Neuronal stem cell (in vitro differentiated cells): ENCODE measurements around the gene NCOR2.

Source experiments
- DNase-seq: peaks from one replicate; pipeline ENCODE4 v3.0.0-alpha.2; 2013; ENCODE audit warnings: low spot score
- H2AFZ ChIP-seq: one replicate; pipeline ENCODE4 v1.6.1; 2013; ENCODE audit warnings: mild to moderate bottlenecking, low read length, inconsistent platforms
- H2AK5ac ChIP-seq: 2 replicates; pipeline ENCODE4 v1.6.1; 2013; ENCODE audit warnings: low read depth, mild to moderate bottlenecking, inconsistent platforms, low read length, moderate library complexity, mixed read lengths
- H2BK120ac ChIP-seq: 2 replicates; pipeline ENCODE4 v1.6.1; 2013; ENCODE audit warnings: low read depth, mild to moderate bottlenecking, inconsistent platforms, low read length, moderate library complexity, mixed read lengths
- H2BK12ac ChIP-seq: one replicate; pipeline ENCODE4 v1.6.1; 2013; ENCODE audit warnings: low read length, inconsistent platforms
- H2BK15ac ChIP-seq: 2 replicates; pipeline ENCODE4 v1.6.1; 2013; ENCODE audit warnings: mild to moderate bottlenecking, low read length, inconsistent platforms, mixed read lengths
- H2BK5ac ChIP-seq: one replicate; pipeline ENCODE4 v1.6.1; 2013; ENCODE audit warnings: inconsistent platforms, mild to moderate bottlenecking, low read length, moderate library complexity
- H3K14ac ChIP-seq: one replicate; pipeline ENCODE4 v1.6.1; 2013; ENCODE audit warnings: low read length, inconsistent platforms
- H3K18ac ChIP-seq: 2 replicates; pipeline ENCODE4 v1.6.1; 2013; ENCODE audit warnings: low read length, inconsistent platforms
- H3K23ac ChIP-seq: 2 replicates; pipeline ENCODE4 v1.6.1; 2013; ENCODE audit warnings: low read depth, mild to moderate bottlenecking, mixed read lengths, low read length, inconsistent platforms; ENCODE audit not compliant: poor library complexity
- H3K27ac ChIP-seq: replicated peaks from 3 replicates; pipeline ENCODE4 v1.5.1; 2013; ENCODE audit warnings: low read length, inconsistent platforms
- H3K27me3 ChIP-seq, 3 experiments: 2 replicates each; pipeline ENCODE4 v1.6.1; 2013; ENCODE audit warnings: low read length in 3 of 3, mild to moderate bottlenecking in 2 of 3, inconsistent platforms in 1 of 3, low read depth in 1 of 3, mixed read lengths in 1 of 3, moderate library complexity in 1 of 3; ENCODE audit not compliant: control insufficient read depth in 3 of 3, insufficient read depth in 3 of 3
- H3K36me3 ChIP-seq, 2 donors: replicated peaks in 1 of 2; 2 replicates each; pipeline ENCODE4 v1.6.1; 2013; ENCODE audit warnings: low read length in 2 of 2; ENCODE audit not compliant: control insufficient read depth in 2 of 2, insufficient read depth in 2 of 2
- H3K4ac ChIP-seq: 2 replicates; pipeline ENCODE4 v1.6.1; 2013; ENCODE audit warnings: inconsistent platforms, mild to moderate bottlenecking, low read length, moderate library complexity
- H3K4me1 ChIP-seq, 2 donors: 1 replicate in 1 of 2; 2 replicates in 1 of 2; pipeline ENCODE4 v1.6.1; 2013; ENCODE audit warnings: low read length in 2 of 2, low read depth in 1 of 2; ENCODE audit not compliant: control insufficient read depth in 2 of 2, insufficient read depth in 1 of 2
- H3K4me2 ChIP-seq: one replicate; pipeline ENCODE4 v1.6.1; 2013; ENCODE audit warnings: mild to moderate bottlenecking, low read length, inconsistent platforms; ENCODE audit not compliant: insufficient read depth, poor library complexity, severe bottlenecking
- H3K4me3 ChIP-seq, 2 donors: 2 replicates each; pipeline ENCODE4 v1.5.1; 2013; ENCODE audit warnings: low read length in 2 of 2, mild to moderate bottlenecking in 2 of 2, inconsistent platforms in 1 of 2, moderate library complexity in 1 of 2
- H3K79me1 ChIP-seq: one replicate; pipeline ENCODE4 v1.6.1; 2013; ENCODE audit warnings: low read depth, mild to moderate bottlenecking, inconsistent platforms, low read length, moderate library complexity
- H3K9ac ChIP-seq: one replicate; pipeline ENCODE4 v1.6.1; 2013; ENCODE audit warnings: mild to moderate bottlenecking, low read depth, low read length, inconsistent platforms; ENCODE audit not compliant: poor library complexity
- H3K9me3 ChIP-seq, 2 donors: replicated peaks in 1 of 2; 2 replicates each; pipeline versions ENCODE3 to v1.6.1; 2013; ENCODE audit warnings: low read length in 2 of 2, mild to moderate bottlenecking in 2 of 2, inconsistent platforms in 1 of 2, low read depth in 1 of 2, mixed read lengths in 1 of 2, moderate library complexity in 1 of 2; ENCODE audit not compliant: control insufficient read depth in 2 of 2, insufficient read depth in 1 of 2
- H4K8ac ChIP-seq: one replicate; pipeline ENCODE4 v1.6.1; 2013; ENCODE audit warnings: low read depth, mild to moderate bottlenecking, inconsistent platforms, low read length, moderate library complexity
- H4K91ac ChIP-seq: one replicate; pipeline ENCODE4 v1.6.1; 2013; ENCODE audit warnings: low read length, low read depth, mild to moderate bottlenecking, inconsistent platforms; ENCODE audit not compliant: poor library complexity
- WGBS, 2 donors: extraction: QIAGEN DNeasy Blood & Tissue Kit; methylation state at CpG; one replicate each; pipeline ENCODE4 v1.1.7; 2013; ENCODE audit warnings: missing lambda C conversion rate in 2 of 2, mixed read lengths in 1 of 2; ENCODE audit not compliant: insufficient read length in 2 of 2, insufficient replicate concordance in 1 of 2; ENCODE audit errors: extremely low coverage in 2 of 2; 5-methylcytosine and 5-hydroxymethylcytosine counted together

The NCOR2 gene

DNA sequence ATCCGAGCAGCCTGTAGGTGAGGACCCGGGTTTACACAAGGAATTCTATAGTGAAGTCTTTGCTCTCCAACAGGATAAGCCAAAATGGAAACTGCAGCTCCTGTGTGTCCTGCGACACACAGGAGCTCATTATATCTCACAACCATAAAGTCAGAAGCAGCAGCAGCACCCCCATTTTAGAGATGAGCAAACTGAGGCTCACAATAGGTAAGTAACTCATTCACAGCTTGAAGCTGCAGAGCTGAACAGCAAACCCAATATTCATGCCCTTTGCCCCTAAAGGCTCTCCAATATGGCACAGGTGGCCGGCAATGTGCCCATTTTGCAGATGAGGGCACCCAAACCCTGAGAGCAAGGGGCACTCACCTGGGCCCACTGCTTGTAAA lies 4.6 kb downstream of the NCOR2 start:
- Histone ChIP-seq H3K27me3 (no peaks in the 10 kb centered on the region), H3K4me2 (no peak overlapping the region), H3K9me3 (no peaks in the 10 kb centered on the region), H3K27ac (no peak overlapping the region), H2BK120ac (no peak overlapping the region), H3K79me1 (peaks cover 20% of the 10 kb centered on the region), H3K23ac (no peak overlapping the region), H4K8ac (no peak overlapping the region), H2AFZ (no peak overlapping the region), H2BK5ac (no peak overlapping the region), H2BK12ac (no peak overlapping the region), H3K18ac (no peak overlapping the region), H3K4me3 (no peak overlapping the region), H3K4ac (no peak overlapping the region), H4K91ac (no peak overlapping the region), H3K4me1 (peaks cover 17 to 28% of the 10 kb centered on the region in 2 donors), H3K36me3 (no peaks in the 10 kb centered on the region), H3K14ac (no peak overlapping the region), H2BK15ac (no peak overlapping the region), H2AK5ac (no peak overlapping the region), H3K9ac (no peak overlapping the region)
- no CpG with 5 or more reads among the region's 4 CpGs for WGBS, 2 donors
- DNase-seq: no peak

DNA sequence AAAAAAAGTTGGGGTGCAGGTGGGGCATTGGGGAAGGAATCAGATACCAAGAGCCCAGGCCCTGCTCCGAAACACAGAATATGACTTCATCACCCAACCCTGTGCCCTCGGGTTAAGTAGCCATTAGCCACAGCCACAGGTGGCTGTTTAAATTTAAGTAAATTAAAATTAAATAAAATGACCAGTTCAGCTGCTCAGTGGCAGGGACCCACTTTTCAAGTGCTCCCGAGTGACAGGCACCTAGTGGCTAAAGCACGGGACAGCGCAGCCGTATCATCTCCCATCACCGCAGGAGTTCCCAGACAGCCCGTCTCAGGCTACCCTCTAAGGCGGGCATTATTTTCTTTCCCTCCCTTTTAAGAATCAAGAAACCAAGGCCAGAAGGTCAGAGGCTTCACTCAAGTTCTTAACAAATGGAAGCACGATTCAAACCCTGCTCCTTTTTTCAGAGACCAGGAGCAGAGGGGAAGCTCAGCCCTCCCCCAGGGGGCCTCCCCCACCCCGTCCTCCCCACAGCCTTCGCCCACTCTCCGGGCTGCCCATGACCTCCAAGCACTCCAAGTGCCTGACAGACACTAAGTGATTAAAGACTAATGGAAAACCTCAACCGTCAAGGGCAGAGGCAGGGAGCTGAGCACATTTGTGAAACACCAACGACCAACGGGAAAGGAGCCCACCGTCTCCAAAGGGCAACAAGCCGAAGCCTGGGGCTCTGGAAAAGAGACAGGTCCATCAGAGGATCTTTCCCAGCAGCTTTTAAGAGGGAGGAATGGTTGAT lies 5.2 kb downstream of the NCOR2 start:
- Histone ChIP-seq H3K27ac (no peak overlapping the region), H3K4me2 (no peak overlapping the region), H2BK15ac (no peak overlapping the region), H3K36me3 (no peaks in the 10 kb centered on the region), H4K8ac (no peak overlapping the region), H3K18ac (no peak overlapping the region), H3K14ac (no peak overlapping the region), H4K91ac (no peak overlapping the region), H3K9me3 (no peaks in the 10 kb centered on the region), H2BK12ac (no peak overlapping the region), H3K4ac (no peak overlapping the region), H3K27me3 (no peaks in the 10 kb centered on the region), H3K23ac (no peak overlapping the region), H2BK5ac (no peak overlapping the region), H3K79me1 (peaks cover 20% of the 10 kb centered on the region), H3K4me3 (no peak overlapping the region), H2AFZ (no peak overlapping the region), H3K9ac (no peak overlapping the region), H3K4me1 (peaks cover 22 to 34% of the 10 kb centered on the region in 2 donors), H2BK120ac (no peak overlapping the region), H2AK5ac (no peak overlapping the region)
- DNase-seq: no peak
- no CpG with 5 or more reads among the region's 18 CpGs for WGBS, 2 donors

- peaks cover 26 to 37% of the 10 kb centered on the region in 2 donors for H3K4me1 ChIP-seq
- H3K4me2 ChIP-seq: no peak overlapping the region
- DNase-seq: no peak
- no peak overlapping the region for H2AK5ac ChIP-seq
- H3K14ac ChIP-seq: no peak overlapping the region
- H3K23ac ChIP-seq: no peak overlapping the region
- no peaks in the 10 kb centered on the region for H3K9me3 ChIP-seq
- H4K91ac ChIP-seq: no peak overlapping the region
- no peak overlapping the region for H3K27ac ChIP-seq
- H3K18ac ChIP-seq: no peak overlapping the region
- no peak overlapping the region for H2BK12ac ChIP-seq
- WGBS, 2 donors: no CpG with 5 or more reads among the region's 10 CpGs
- H3K27me3 ChIP-seq: no peaks in the 10 kb centered on the region
- H3K79me1 ChIP-seq: peaks cover 21% of the 10 kb centered on the region
- no peak overlapping the region for H2BK15ac ChIP-seq
- H4K8ac ChIP-seq: no peak overlapping the region
- no peaks in the 10 kb centered on the region for H3K36me3 ChIP-seq
- H2BK120ac ChIP-seq: no peak overlapping the region
- no peak overlapping the region for H3K4me3 ChIP-seq
- H3K4ac ChIP-seq: no peak overlapping the region
- no peak overlapping the region for H2BK5ac ChIP-seq
- H3K9ac ChIP-seq: no peak overlapping the region
- H2AFZ ChIP-seq: no peak overlapping the region
Observed at GRCh38 chr12:124561231-124561630, 6.2 kb downstream of the NCOR2 start.

- Histone ChIP-seq H3K27ac (no peak overlapping the region), H3K4ac (no peak overlapping the region), H3K18ac (no peak overlapping the region), H3K79me1 (peaks cover 26% of the 10 kb centered on the region), H3K4me2 (no peak overlapping the region), H2BK120ac (no peak overlapping the region), H2BK5ac (no peak overlapping the region), H3K9me3 (no peaks in the 10 kb centered on the region), H2BK12ac (no peak overlapping the region), H3K9ac (no peak overlapping the region), H2AK5ac (no peak overlapping the region), H4K8ac (no peak overlapping the region), H3K14ac (no peak overlapping the region), H4K91ac (no peak overlapping the region), H3K23ac (no peak overlapping the region), H3K27me3 (no peaks in the 10 kb centered on the region), H2AFZ (no peak overlapping the region), H3K36me3 (no peaks in the 10 kb centered on the region), H2BK15ac (no peak overlapping the region), H3K4me1 (peaks cover 22 to 33% of the 10 kb centered on the region in 2 donors), H3K4me3 (no peak overlapping the region)
- no CpG with 5 or more reads among the region's 21 CpGs for WGBS, 2 donors
- DNase-seq: no peak
Observed at GRCh38 chr12:124560146-124560890, 7.1 kb downstream of the NCOR2 start.
